GM19328 (cell line): Measurements from ENCODE around the gene ACSL3.
A peak's percentile ranks its signal among the peaks of the same experiment; 100 is the strongest.

Experiments
- ATAC-seq: cut with Tn5 transposase; IDR thresholded peaks from one replicate; pipeline ENCODE4 v1.9.1; 2021; ENCODE audit warnings: mild to moderate bottlenecking, moderate library complexity; ENCODE audit not compliant: unreplicated experiment

ACSL3 gene

GRCh38 chr2:222939208-222939856, 78.5 kb downstream of the ACSL3 start:
- peak; percentile 75 for ATAC-seq

- ATAC-seq: no peak
Observed at GRCh38 chr2:222939979-222940378, 79.1 kb downstream of the ACSL3 start.

- no peak for ATAC-seq
Observed at GRCh38 chr2:222941510-222942032, 80.7 kb downstream of the ACSL3 start.

DNA sequence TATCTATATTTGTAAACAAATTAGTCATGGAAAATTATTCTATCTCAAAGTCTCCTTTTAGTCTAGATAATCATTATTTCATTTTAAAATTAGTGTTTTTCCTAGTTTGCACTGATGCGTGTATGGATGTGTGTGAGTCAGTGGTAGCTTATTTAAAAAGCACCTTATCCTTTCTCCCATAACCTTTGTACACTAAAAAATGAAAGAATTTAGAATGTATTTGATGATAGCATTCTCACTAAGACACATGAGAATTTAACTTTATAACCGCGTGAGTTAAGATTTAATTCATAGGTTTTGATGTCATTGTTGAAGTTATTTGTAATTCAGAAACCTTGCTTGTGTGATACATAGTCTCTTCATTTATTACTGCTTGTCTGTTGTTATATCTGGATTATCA, 81.7 kb downstream of the ACSL3 start:
- no peak for ATAC-seq

GRCh38 chr2:222942977-222943376, 82.1 kb downstream of the ACSL3 start:
- ATAC-seq: no peak

GRCh38 chr2:222943820-222944219, 83.0 kb downstream of the ACSL3 start:
- ATAC-seq: no peak

DNA sequence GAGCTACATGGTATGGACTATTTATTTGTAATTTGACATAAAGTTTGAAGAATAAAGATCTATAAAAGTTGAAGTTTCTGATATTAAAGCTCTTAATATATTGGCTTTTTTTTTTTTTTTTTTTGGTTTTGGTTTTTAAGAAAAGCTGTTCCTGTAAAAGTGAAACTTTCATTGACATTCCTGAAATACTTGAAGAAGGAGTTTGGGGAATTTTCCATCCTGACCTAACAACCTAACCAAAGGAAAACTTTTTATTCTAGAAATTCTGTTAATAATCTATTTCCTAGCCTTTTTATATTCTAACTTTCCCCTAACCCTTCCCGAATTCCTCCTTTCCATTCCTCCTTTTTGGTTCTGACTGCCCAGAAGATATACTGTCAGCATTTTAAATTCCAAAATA, 83.7 kb downstream of the ACSL3 start:
- ATAC-seq: no peak

DNA sequence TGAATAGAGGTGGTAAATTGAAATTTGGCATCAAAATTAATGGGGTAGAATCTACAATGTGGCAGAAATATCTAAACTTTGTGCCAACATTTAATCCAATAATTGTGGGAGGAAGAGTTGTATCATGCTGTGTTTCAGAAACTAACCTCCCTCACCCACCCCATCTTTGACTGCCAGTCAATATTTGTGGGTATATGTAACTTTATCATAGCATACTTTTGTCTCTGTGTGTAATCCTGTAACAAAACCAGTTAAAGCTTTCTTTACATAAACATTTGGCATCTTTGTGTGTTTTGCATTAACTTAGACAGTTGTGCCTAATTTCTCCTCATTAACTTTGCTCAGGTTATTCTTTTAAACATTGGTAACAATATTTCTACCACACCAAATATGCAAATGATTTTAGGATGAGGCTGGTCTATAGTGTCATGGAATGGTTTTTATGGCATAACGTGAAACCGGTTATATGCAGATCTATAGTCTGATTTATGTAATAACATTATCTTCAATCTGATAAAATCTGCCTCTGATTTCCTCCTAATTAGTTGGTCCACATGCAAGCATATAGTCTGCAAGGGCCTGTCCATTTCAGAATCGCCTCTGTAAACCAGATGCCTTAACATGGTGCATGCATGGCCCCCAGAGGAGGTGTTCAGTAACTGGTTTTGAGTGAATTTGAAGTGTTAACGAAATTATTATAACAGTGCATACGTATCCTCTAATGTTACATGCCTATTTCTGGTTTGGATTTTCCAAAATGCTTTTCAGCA, 84.3 kb downstream of the ACSL3 start:
- ATAC-seq: no peak

DNA sequence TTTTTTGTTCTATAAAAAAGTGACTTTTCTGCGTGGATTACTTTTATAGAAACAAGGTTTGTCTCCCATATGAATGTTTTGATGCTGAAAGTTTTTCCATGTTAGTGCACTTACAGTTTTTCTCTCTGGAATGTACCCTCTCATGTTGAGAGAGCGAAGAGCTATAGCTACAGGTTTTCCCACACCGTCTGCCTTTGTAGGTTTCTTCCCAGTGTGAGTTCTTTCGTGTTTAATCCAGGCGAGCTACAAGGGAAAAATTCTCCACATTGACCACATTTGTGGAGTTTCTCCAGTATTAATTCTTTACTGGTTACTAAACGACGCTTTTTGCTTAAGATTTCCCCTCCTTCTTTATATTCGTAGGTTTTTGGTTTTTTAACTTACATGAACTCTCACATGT, 85.1 kb downstream of the ACSL3 start:
- ATAC-seq: no peak

- no peak for ATAC-seq
Observed at GRCh38 chr2:222946700-222947287, 86.0 kb downstream of the ACSL3 start.

DNA sequence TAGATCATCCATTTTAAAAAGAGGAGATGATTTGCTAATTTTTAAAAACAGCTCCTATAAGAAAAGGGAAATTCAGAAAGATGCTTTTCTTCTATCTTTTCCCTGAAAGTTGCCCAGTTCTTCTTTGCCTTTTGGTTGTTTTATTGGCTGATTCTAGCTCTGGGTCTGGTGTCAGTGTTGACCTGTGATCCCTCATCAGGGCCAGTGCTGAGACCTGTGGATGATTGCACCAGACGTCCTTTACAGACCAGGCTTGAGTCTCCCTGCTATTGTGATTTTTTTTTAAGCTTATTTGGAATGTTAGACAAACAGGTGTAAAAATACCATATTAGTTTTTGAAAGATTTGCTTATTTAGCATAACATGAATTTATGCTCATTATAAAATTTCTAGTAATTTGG, 88.2 kb downstream of the ACSL3 start:
- ATAC-seq: no peak

DNA sequence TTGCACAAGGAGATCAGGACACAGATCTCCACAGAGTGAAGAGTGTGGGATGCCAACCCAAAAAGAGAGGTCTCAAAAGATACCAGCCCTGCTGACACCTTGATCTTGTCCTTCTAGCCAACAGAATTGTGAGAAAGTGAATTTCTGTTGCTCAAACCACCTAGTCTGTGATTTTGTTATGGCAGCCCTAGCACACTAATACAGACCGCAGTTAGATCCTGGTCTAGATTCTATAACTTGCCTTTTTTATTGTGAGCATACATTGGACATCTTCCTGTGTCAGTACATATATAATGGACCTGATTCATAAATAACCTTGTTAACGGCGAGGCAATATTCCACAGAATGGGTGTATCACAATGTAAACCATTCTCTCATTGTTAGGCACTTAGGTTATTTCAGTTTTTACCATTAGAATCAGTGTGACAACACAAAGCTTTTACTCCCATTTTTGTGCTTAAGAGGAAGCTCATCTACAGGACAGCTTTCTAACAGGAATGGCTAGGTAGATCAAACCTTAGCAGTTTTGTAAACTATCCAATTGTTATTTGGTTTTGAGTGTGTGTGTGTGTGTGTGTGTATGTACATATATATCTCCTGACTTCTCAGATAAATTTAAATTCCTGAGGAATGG, 89.0 kb downstream of the ACSL3 start:
- ATAC-seq: no peak

DNA sequence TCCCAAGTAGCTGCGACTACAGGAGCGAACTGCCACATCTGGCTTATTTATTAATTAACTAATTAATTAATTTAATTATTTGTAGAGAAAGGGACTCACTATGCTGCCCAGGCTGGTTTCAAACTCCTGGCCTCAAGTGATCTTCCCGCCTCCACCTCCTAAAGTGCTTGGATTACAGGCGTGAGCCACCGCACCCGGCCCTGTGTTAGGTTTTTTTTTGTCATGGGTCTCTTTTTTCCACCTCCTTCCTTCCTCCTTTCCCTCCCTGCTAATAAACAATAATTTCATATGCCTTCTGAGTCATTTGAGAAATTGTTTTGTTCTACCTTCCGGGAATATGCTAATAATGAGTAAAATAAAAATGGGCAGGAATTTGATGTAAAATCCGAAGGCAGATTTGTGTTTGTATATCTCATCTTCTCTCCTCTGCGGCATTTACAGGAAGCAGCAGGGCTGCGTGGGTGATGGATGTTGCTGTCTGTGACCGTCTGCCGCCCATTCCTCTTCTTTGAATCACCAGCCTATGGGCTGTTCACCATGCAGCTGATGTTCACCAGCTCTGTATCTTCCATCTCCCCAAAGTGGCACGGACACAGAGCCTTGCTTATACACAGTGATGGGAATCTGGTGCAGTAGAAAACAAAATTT, 89.9 kb downstream of the ACSL3 start:
- no peak for ATAC-seq

DNA sequence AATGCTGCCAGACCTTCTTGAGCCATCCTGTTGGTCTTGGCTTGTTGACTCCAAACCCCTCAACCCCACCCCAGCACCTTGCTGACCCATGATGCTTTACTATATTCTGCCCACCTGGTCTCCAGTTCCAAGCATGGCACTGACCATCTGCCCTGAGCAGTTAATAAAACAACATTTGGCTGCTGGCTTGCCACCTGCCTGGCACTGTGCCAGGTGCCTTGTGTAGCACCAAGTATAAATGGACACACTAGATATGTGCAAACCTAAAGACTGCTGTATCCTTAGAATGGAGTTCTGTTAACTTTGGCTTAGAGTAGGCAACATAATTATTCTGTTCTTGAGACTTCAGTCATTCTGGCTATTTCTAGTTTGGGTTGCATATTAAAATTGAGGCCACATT, 91.4 kb downstream of the ACSL3 start:
- no peak for ATAC-seq

GRCh38 chr2:222955008-222955407, 94.2 kb downstream of the ACSL3 start:
- ATAC-seq: no peak

DNA sequence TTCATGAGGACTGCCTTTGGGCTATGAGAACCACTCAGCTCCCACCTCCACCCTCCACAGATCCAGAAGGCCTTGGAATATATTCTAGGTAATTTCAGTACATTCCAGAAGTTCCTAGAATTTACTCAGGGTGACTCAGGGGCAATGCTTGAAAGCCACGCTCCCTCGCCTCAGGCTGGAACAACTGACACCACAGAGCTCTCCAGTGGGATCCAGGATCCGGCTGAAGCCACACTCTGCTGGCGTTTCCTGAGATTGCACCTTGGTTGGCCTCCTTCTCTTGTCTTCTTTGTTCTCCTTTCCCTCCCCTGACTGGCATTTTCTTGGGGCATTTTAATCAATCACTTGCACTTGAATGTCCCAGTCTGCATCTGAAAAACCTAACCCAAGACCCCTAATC, 98.5 kb downstream of the ACSL3 start:
- ATAC-seq: no peak

DNA sequence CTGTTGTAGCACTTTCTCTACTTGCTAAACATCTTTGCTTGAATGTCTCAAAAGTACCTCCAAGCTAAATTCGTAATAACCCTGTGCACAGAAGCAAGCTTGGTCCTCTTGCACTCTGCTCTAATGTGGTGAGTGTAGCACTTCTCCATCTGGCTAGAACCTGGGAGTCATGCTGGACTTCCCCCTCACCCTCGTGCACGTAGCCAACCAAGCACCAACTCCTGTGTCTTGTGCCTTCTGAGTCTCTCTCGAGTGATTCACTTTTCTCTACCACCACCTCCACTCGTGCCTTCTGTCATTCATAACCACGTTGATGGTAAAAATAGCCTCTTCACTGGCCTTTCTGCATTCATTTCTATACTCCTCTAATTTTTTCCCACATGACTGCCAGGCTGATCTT, 99.3 kb downstream of the ACSL3 start:
- ATAC-seq: no peak

DNA sequence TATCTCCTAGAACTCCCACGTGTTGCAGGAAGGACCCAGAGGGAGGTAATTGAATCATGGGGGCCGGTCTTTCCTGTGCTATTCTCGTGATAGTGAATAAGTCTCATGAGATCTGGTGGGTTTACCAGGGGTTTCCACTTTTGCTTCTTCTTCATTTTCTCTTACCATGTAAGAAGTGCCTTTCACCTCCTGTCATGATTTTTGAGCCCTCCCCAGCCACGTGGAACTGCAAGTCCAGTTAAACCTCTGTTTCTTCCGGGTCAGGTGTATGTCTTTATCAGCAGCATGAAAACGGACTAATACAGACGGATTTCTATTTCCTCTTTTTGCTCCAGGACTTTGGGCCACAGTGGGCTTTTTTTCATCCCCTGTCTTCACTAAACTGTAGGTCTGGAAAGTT, 102.8 kb downstream of the ACSL3 start:
- no peak for ATAC-seq

- no peak for ATAC-seq
Observed at GRCh38 chr2:222964376-222965031, 103.7 kb downstream of the ACSL3 start.

DNA sequence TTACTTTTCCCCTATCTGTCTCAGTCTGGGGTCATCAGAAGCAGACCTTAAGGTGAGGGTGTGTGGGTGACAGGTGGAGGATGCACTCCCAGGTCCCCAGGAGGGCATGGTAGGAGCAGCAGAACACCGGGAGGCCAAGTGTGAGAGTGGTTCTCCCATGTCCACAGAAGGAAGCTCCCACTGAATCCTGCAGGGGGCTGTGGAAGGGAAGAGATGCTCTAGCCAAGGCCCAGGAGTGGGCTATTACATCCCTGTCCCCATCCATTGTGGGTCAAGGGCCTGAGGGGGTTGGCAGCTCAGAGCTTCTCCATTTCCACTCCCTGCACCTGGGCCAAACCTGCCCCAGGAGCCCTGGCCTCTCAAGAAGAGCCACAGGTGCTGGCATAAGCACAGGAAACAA, 104.7 kb downstream of the ACSL3 start:
- ATAC-seq: no peak
